Raji (cell line): Measurements from ENCODE around the gene PSD4.

Source experiments
- POLR2A ChIP-seq: IDR thresholded peaks from 2 replicates; pipeline ENCODE4 v1.6.1; 2011; ENCODE audit warnings: low read depth, low read length, control low read depth; ENCODE audit not compliant: insufficient read depth

PSD4 gene

GRCh38 chr2:113212245-113213060 is 38.7 kb downstream of the PSD4 start:
- TF ChIP-seq POLR2A = no peak

GRCh38 chr2:113213061-113213930 is 39.5 kb downstream of the PSD4 start:
- no peak for TF ChIP-seq POLR2A

GRCh38 chr2:113214141-113214540 is 40.4 kb downstream of the PSD4 start:
- no peak for TF ChIP-seq POLR2A

- TF ChIP-seq POLR2A = no peak
Measured at GRCh38 chr2:113215056-113215455, 41.3 kb downstream of the PSD4 start.

- no peak for TF ChIP-seq POLR2A
Measured at GRCh38 chr2:113216321-113216720, 42.5 kb downstream of the PSD4 start.

- no peak for TF ChIP-seq POLR2A
Measured at GRCh38 chr2:113216891-113217454, 43.2 kb downstream of the PSD4 start.

- no peak for TF ChIP-seq POLR2A
Measured at GRCh38 chr2:113217455-113218282, 43.9 kb downstream of the PSD4 start.

- no peak for TF ChIP-seq POLR2A
Measured at GRCh38 chr2:113218283-113219091, 44.7 kb downstream of the PSD4 start.

- TF ChIP-seq POLR2A = no peak
Measured at GRCh38 chr2:113219092-113219441, 45.3 kb downstream of the PSD4 start.

GRCh38 chr2:113219525-113219888 is 45.7 kb downstream of the PSD4 start:
- no peak for TF ChIP-seq POLR2A

- TF ChIP-seq POLR2A = no peak
Measured at GRCh38 chr2:113219889-113220641, 46.3 kb downstream of the PSD4 start.

GRCh38 chr2:113220970-113221708 is 47.4 kb downstream of the PSD4 start:
- TF ChIP-seq POLR2A = no peak

GRCh38 chr2:113221846-113222245 is 48.1 kb downstream of the PSD4 start:
- no peak for TF ChIP-seq POLR2A
